GM12878 (cell line): ENCODE results near the gene PGGT1B. TPM values are rescaled to one million over a fixed set of nuclear protein-coding genes. Genes with fewer than 3 reads are reported as not detected.
A peak's percentile ranks its signal among the peaks of the same experiment; 100 is the strongest.

Experiments
- BCL3 ChIP-seq: IDR thresholded peaks from 2 replicates; pipeline ENCODE4 v1.6.1; 2011; ENCODE audit warnings: borderline replicate concordance, low read depth, mild to moderate bottlenecking, moderate library complexity, low read length; ENCODE audit not compliant: insufficient read depth, poor library complexity, severe bottlenecking
- CHD4 ChIP-seq: fragments of 200-600 bp; sonication (generic); IDR thresholded peaks from 2 replicates; pipeline ENCODE4 v1.6.1; 2016; ENCODE audit warnings: mild to moderate bottlenecking
- EP300 ChIP-seq, 2 experiments: fragments of 150-350 bp in 1 of 2; IDR thresholded peaks; 2 replicates each; pipeline ENCODE4 v1.6.1; 2011 to 2012; ENCODE audit warnings: low read depth in 2 of 2, low read length in 2 of 2, borderline replicate concordance in 1 of 2, improper control_type of control experiment in 1 of 2, inconsistent platforms in 1 of 2; ENCODE audit not compliant: control insufficient read depth in 1 of 2
- EZH2 ChIP-seq: IDR thresholded peaks from 2 replicates; pipeline ENCODE4 v1.6.1; 2012; ENCODE audit warnings: low read depth, mild to moderate bottlenecking, control low read depth, inconsistent platforms, low read length, borderline replicate concordance; ENCODE audit not compliant: control insufficient read depth
- FOXK2 ChIP-seq: fragments of 450-650 bp; IDR thresholded peaks from 2 replicates; pipeline ENCODE4 v1.6.1; 2017; ENCODE audit warnings: mild to moderate bottlenecking, moderate library complexity
- HCFC1 ChIP-seq: fragments of 150-350 bp; IDR thresholded peaks from 2 replicates; pipeline ENCODE4 v1.6.1; 2014; ENCODE audit warnings: low read length
- KLF5 ChIP-seq: fragments of 450-650 bp; IDR thresholded peaks from 2 replicates; pipeline ENCODE4 v1.6.1; 2014; ENCODE audit warnings: mild to moderate bottlenecking; ENCODE audit not compliant: partially characterized antibody
- NR2F1 ChIP-seq: fragments of 450-650 bp; conservative IDR thresholded peaks from 2 replicates; pipeline ENCODE4 v1.6.1; 2017; ENCODE audit warnings: mild to moderate bottlenecking
- RELA ChIP-seq: fragments of 450-650 bp; IDR thresholded peaks from 2 replicates; pipeline ENCODE4 v1.8.0; 2014; ENCODE audit warnings: borderline replicate concordance; ENCODE audit not compliant: partially characterized antibody
- RELB ChIP-seq: fragments of 450-650 bp; IDR thresholded peaks from 2 replicates; pipeline ENCODE4 v1.6.1; 2017; ENCODE audit warnings: low read depth, mild to moderate bottlenecking, moderate library complexity
- SMAD1 ChIP-seq: fragments of 450-650 bp; IDR thresholded peaks from 2 replicates; pipeline ENCODE4 v1.6.1; 2018; ENCODE audit warnings: mild to moderate bottlenecking, low read depth; ENCODE audit not compliant: partially characterized antibody
- TBL1XR1 ChIP-seq: IDR thresholded peaks from 2 replicates; pipeline ENCODE4 v1.6.1; 2012; ENCODE audit warnings: low read depth, low read length, improper control_type of control experiment
- USF2 ChIP-seq: IDR thresholded peaks from 2 replicates; pipeline ENCODE4 v1.6.1; 2011; ENCODE audit warnings: low read depth, low read length, improper control_type of control experiment, borderline replicate concordance
- ZNF24 ChIP-seq: fragments of 450-650 bp; IDR thresholded peaks from 2 replicates; pipeline ENCODE4 v1.6.1; 2017; ENCODE audit warnings: antibody characterized with exemption, mild to moderate bottlenecking
- ZNF384 ChIP-seq: IDR thresholded peaks from 2 replicates; pipeline ENCODE4 v1.6.1; 2012; ENCODE audit warnings: low read depth, mild to moderate bottlenecking, low read length, improper control_type of control experiment, borderline replicate concordance
- polyA plus RNA-seq, 11 experiments: library from polyadenylated mRNA; depleted of rRNA in 4 of 11; unstranded in 6 of 11; stranded (reverse) in 5 of 11; fragments of >200 nt; fragmentation: Nextera tagmentation in 4 of 11; fragmentation: Illumina TruSeq in 1 of 11; extraction: Ambion mirVana in 4 of 11; extraction: Trizol in 1 of 11; gene quantifications; 1 replicate in 1 of 11; 2 replicates in 10 of 11; pipeline versions ENCODE4 v1.2.1 to v1.2.3, GENCODE V29; 2011 to 2016; ENCODE audit warnings: inconsistent platforms in 2 of 11, missing spikeins in 2 of 11, low read depth in 1 of 11
- total RNA-seq, 4 experiments: library from RNA; depleted of rRNA in 3 of 4; stranded (reverse); fragments of >200 nt in 3 of 4; fragmentation: Illumina TruSeq in 1 of 4; extraction: Trizol in 1 of 4; gene quantifications; 2 replicates each; pipeline versions ENCODE4 v1.2.1 to v1.2.3, GENCODE V29; 2013 to 2021
- TF ChIP-seq, protein P1 (sequence below): fragments of 450-650 bp; IDR thresholded peaks from 2 replicates; pipeline ENCODE4 v1.6.1; 2017; ENCODE audit warnings: mild to moderate bottlenecking, moderate library complexity
- TF ChIP-seq, protein P2 (sequence below): IDR thresholded peaks from 2 replicates; pipeline ENCODE4 v1.6.1; 2011; ENCODE audit warnings: low read depth, mild to moderate bottlenecking, low read length, moderate library complexity, borderline replicate concordance; ENCODE audit errors: extremely low read depth

Gene PGGT1B
- total and polyA plus RNA-seq, 10 of the 15 experiments (the other 5 are each of a cell fraction or from before 2014, with no cell fraction given): 5.0 to 38.4 (median 13.9) TPM

DNA sequence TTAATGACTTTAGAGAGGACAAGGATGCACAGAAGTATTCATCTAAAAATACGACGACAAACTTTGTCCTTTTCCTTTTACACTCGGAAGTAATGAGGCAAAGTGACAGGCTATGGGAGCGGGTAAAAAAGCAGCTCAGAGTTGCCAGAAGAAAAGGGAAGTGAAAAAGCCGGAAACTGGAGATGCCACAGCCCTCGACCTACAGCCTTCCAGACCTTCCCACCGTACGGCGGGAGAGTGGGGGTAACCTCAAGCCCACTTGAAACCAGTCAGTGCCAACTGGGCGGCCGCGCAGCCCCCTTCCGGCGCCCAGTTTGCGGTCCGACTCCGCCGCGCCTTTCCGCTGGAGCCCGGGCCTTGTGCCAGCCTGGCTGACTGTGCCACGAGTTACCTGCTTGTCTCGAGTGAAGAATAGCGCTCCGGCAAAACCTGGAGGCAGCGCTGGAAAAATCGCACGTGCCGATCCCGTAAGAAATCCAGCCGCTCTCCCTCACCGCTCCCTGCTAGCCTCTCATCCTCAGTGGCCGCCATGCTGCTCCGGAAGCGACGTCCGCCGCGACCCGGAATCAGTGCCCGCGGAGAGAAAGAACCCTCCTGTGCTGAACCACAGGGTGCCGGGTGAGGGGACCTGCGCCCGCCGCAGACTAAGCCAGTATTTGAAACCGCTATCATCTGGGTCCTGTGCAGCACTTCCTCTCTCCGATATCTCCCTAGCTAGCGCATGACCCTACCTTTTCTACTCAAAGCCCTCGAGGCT is at the start of gene PGGT1B (continued):
- TF ChIP-seq, protein P1, sequence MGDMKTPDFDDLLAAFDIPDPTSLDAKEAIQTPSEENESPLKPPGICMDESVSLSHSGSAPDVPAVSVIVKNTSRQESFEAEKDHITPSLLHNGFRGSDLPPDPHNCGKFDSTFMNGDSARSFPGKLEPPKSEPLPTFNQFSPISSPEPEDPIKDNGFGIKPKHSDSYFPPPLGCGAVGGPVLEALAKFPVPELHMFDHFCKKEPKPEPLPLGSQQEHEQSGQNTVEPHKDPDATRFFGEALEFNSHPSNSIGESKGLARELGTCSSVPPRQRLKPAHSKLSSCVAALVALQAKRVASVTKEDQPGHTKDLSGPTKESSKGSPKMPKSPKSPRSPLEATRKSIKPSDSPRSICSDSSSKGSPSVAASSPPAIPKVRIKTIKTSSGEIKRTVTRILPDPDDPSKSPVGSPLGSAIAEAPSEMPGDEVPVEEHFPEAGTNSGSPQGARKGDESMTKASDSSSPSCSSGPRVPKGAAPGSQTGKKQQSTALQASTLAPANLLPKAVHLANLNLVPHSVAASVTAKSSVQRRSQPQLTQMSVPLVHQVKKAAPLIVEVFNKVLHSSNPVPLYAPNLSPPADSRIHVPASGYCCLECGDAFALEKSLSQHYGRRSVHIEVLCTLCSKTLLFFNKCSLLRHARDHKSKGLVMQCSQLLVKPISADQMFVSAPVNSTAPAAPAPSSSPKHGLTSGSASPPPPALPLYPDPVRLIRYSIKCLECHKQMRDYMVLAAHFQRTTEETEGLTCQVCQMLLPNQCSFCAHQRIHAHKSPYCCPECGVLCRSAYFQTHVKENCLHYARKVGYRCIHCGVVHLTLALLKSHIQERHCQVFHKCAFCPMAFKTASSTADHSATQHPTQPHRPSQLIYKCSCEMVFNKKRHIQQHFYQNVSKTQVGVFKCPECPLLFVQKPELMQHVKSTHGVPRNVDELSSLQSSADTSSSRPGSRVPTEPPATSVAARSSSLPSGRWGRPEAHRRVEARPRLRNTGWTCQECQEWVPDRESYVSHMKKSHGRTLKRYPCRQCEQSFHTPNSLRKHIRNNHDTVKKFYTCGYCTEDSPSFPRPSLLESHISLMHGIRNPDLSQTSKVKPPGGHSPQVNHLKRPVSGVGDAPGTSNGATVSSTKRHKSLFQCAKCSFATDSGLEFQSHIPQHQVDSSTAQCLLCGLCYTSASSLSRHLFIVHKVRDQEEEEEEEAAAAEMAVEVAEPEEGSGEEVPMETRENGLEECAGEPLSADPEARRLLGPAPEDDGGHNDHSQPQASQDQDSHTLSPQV: no peak
- TF ChIP-seq TBL1XR1 (no peak), CHD4 (0 out of 2 replicates have a peak, but pooled peaks have one; percentile 82), RELA (peak; percentile 43), ZNF24 (no peak), HCFC1 (peak; percentile 57; the same call in 1 of the 2 replicates), KLF5 (peak; percentile 61), EZH2 (no peak), EP300 (IDR thresholded peaks at IDR 0.05; ENCODE audit: borderline replicate concordance in 1 of 2, control insufficient read depth in 1 of 2, low read depth in 2 of 2, low read length in 2 of 2) (no peak), USF2 (no peak), FOXK2 (no peak), NR2F1 (peak; percentile 62; the same call in 1 of the 2 replicates), RELB (peak; percentile 91), BCL3 (peak; percentile 9), SMAD1 (no peak), ZNF384 (no peak)
- TF ChIP-seq, protein P2, sequence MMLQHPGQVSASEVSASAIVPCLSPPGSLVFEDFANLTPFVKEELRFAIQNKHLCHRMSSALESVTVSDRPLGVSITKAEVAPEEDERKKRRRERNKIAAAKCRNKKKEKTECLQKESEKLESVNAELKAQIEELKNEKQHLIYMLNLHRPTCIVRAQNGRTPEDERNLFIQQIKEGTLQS: no peak
